22Rv1 (cell line): Measurements from ENCODE around the gene FAM241A.

Experiments used
- CTCF ChIP-seq: fragments of 450-650 bp; IDR thresholded peaks from 2 replicates; pipeline ENCODE4 v1.5.1; 2017; ENCODE audit warnings: mild to moderate bottlenecking
- ZFX ChIP-seq: fragments of 450-650 bp; IDR thresholded peaks from 2 replicates; pipeline ENCODE4 v1.6.1; 2017; ENCODE audit warnings: antibody characterized with exemption, borderline replicate concordance

- TF ChIP-seq CTCF, result no peak
- TF ChIP-seq ZFX, result no peak
Observed at GRCh38 chr4:112152521-112152920, 7.3 kb downstream of the FAM241A start.
